ENCODE data around the gene PSMB10. TPM values are rescaled to one million over a fixed set of nuclear protein-coding genes. Genes with fewer than 3 reads are reported as not detected.

Gene PSMB10
- total and polyA plus RNA-seq, 2 of the 8 experiments (the other 6 are each of a cell fraction or from before 2014, with no cell fraction given): 32.1 to 61.9 TPM

GRCh38 chr16:67901734-67902133 is 34.9 kb downstream of the PSMB10 start:
- Histone ChIP-seq H3K18ac (ENCODE audit: extremely low read depth, low read length) (no peak overlapping the region), H2BK15ac (ENCODE audit: low read length) (no peak overlapping the region), H3K4me1 (replicated peaks in 1 of 4; ENCODE audit: control insufficient read depth in 3 of 4, insufficient read depth in 4 of 4, low read length in 3 of 4) (no peaks in the 10 kb centered on the region), H3K36me3 (ENCODE audit: control insufficient read depth in 2 of 4, insufficient read depth in 4 of 4, low read length in 3 of 4) (no peaks in the 10 kb centered on the region; a peak in 1 of 8 replicates), H3K23ac (ENCODE audit: insufficient read length) (no peak overlapping the region), H2BK120ac (replicated peaks; ENCODE audit: low read depth, low read length) (no peak overlapping the region), H2BK12ac (ENCODE audit: low read depth, low read length) (no peak overlapping the region), H2BK5ac (ENCODE audit: low read depth, low read length) (no peak overlapping the region), H3K9ac (replicated peaks in 1 of 4; ENCODE audit: extremely low read depth in 1 of 4, low read depth in 3 of 4, low read length in 3 of 4) (no peak overlapping the region), H3K4me2 (ENCODE audit: insufficient read depth in 1 of 2, low read depth in 2 of 2, low read length in 2 of 2) (no peak overlapping the region), H3K14ac (ENCODE audit: insufficient read length) (no peak overlapping the region), H3K9me3 (ENCODE audit: insufficient read depth in 2 of 2, low read depth in 1 of 2, low read length in 1 of 2) (no peaks in the 10 kb centered on the region), H3K56ac (replicated peaks; ENCODE audit: insufficient read length, low read depth, low read length) (no peak overlapping the region), H3K27ac (ENCODE audit: low read depth, low read length) (no peak overlapping the region), H2AK5ac (ENCODE audit: low read depth, low read length) (no peak overlapping the region), H3K23me2 (ENCODE audit: low read depth, low read length) (no peaks in the 10 kb centered on the region), H3K4ac (replicated peaks; ENCODE audit: insufficient read length, low read depth, low read length) (no peak overlapping the region), H2AFZ (ENCODE audit: low read length) (no peak overlapping the region), H4K8ac (ENCODE audit: extremely low read depth, insufficient read depth, low read length) (no peak overlapping the region), H3K27me3 (replicated peaks in 1 of 4; ENCODE audit: control insufficient read depth in 3 of 4, extremely low read depth in 1 of 4, insufficient read depth in 3 of 4, low read length in 3 of 4) (no peaks in the 10 kb centered on the region), H2BK20ac (ENCODE audit: low read length) (no peak overlapping the region), H4K91ac (replicated peaks; ENCODE audit: insufficient read length, low read length) (no peak overlapping the region), H3K79me1 (ENCODE audit: low read depth, low read length) (peaks cover 12% of the 10 kb centered on the region), H4K5ac (ENCODE audit: insufficient read length, low read depth, low read length) (no peak overlapping the region), H3K79me2 (ENCODE audit: control insufficient read depth in 1 of 2, insufficient read depth in 2 of 2, low read length in 2 of 2) (peaks cover 3 to 21% of the 10 kb centered on the region in 2 experiments; a peak in 3 of 4 replicates), H4K20me1 (replicated peaks in 1 of 2; ENCODE audit: control insufficient read depth in 1 of 2, insufficient read depth in 2 of 2, low read length in 2 of 2) (peaks cover 2 to 5% of the 10 kb centered on the region in 2 experiments), H3K4me3 (ENCODE audit: extremely low read depth in 1 of 4, insufficient read depth in 2 of 4, low read depth in 3 of 4, low read length in 4 of 4) (no peak overlapping the region)
- DNase-seq (ENCODE audit: low read depth in 1 of 2, low spot score in 2 of 2) (no peak), FAIRE-seq (no peak)
- POLR2A ChIA-PET (ENCODE audit: partially characterized antibody): interaction anchor here (0.7 to 1.1 kb wide), 3 partner anchors 8 to 340 kb away, joined by 3 to 4 read pairs (median 3); partner anchors contain the start of gene PSKH1
- CTCF ChIA-PET (ENCODE audit: partially characterized antibody): interaction anchor here (0.7 to 1.7 kb wide), 5 partner anchors 21 to 165 kb away, joined by 3 to 5 read pairs (median 4); no protein-coding TSS in a partner anchor
- 91% methylated on average over 5 of the region's 5 CpGs; no CpG with 5 or more reads in 1 of the 2 experiments for WGBS, 2 experiments (ENCODE audit: extremely low coverage in 1 of 2, insufficient coverage in 1 of 2, insufficient read length in 1 of 2, insufficient replicate concordance in 2 of 2, low coverage in 1 of 2, low lambda C conversion rate in 2 of 2, missing lambda C conversion rate in 1 of 2)
- TF ChIP-seq SRF (IDR thresholded peaks at IDR 0.05; ENCODE audit: low read depth, low read length) (no peak), POLR2A (IDR thresholded peaks at IDR 0.05; ENCODE audit: control extremely low read depth in 1 of 2, low read depth in 2 of 2, low read length in 2 of 2) (no peak), NRF1 (IDR thresholded peaks at IDR 0.05; ENCODE audit: low read depth, low read length) (no peak), RAD21 (IDR thresholded peaks at IDR 0.05 in 1 of 2, conservative IDR thresholded peaks at IDR 0.05 in 1 of 2; ENCODE audit: low read depth in 2 of 2, low read length in 2 of 2) (no peak), JUN (IDR thresholded peaks at IDR 0.05; ENCODE audit: low read depth, low read length) (no peak), KDM1A (IDR thresholded peaks at IDR 0.05; ENCODE audit: borderline replicate concordance, low read length) (no peak), SP4 (IDR thresholded peaks at IDR 0.05; ENCODE audit: low read length) (no peak), YY1 (IDR thresholded peaks at IDR 0.05; ENCODE audit: low read depth, low read length) (no peak), HDAC2 (IDR thresholded peaks at IDR 0.05; ENCODE audit: borderline replicate concordance in 1 of 2, low read depth in 2 of 2, low read length in 2 of 2) (no peak), KDM5A (IDR thresholded peaks at IDR 0.05; ENCODE audit: low read length) (no peak), BACH1 (IDR thresholded peaks at IDR 0.05; ENCODE audit: low read length) (no peak), EP300 (IDR thresholded peaks at IDR 0.05; ENCODE audit: borderline replicate concordance in 1 of 2, low read depth in 2 of 2, low read length in 2 of 2) (no peak), USF2 (IDR thresholded peaks at IDR 0.05; ENCODE audit: low read length) (no peak)

All from H1 (cell line).